Inflammatory macrophage (primary cell): ENCODE data around the gene CCDC40.
"Not testable (repeated sequence)": the region's sequence is repeated elsewhere in the genome, so short reads cannot be mapped to it uniquely, and the experiment has no call there.

Source experiments
- DNase-seq, 2 donors: peaks; one replicate each; pipeline ENCODE4 v3.0.0-alpha.2; 2020 to 2022

CCDC40 gene

DNA sequence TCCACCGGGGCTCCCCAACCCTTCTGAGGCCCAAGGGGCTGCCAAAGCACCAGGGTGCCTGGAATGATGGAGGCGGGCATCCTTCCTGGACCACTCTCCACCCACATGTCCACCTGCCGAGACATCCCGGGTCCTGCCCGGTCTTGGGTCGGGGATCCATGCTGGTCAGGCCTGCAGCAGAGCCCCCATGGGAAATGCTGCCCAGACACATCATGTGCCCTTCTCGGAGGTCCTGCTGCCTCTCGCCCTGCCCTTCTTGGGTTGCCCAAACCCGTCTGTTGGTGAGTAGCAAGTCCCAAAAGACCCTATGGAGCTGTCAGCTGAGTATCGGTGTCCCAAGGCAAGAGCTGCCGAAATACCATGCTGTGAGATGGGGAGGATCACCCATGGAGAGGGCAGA lies 50.2 kb downstream of the CCDC40 start:
- no peak for DNase-seq

- DNase-seq: no peak
Measured at GRCh38 chr17:80087346-80088265, 51.2 kb downstream of the CCDC40 start.

GRCh38 chr17:80089762-80090161 lies 53.3 kb downstream of the CCDC40 start:
- no peak for DNase-seq

DNA sequence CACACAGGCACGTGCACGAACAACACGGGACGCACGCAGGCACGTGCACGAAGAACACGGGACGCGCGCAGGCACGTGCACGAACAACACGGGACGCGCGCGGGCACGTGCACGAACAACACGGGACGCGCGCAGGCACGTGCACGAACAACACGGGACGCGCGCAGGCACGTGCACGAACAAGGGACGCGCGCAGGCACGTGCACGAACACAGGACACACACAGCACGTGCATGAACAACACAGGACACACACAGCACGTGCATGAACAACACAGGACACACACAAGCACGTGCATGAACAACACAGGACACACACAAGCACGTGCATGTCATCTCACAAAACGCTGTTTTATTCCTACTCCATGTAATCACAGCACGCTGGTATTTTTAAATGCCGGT lies 53.7 kb downstream of the CCDC40 start:
- not testable (repeated sequence) for DNase-seq

DNA sequence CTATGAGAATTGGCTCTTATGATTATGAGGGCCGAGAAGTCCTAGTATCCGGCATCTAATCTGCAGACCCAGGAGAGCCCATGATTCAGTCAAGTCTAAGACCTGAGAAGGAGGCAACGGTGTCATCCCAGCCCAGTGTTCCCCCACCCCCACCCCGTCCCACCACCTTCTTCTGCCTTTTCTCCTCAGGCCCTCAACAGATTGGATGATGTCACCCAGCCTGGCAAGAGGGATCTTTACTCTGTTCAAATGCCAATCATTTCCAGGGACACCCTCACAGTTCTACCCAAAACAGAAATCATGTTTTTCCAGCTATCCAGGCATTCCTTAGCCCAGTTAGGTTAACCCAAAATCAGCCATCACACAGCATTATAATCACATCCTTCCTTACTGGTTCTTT lies 54.9 kb downstream of the CCDC40 start:
- peak in 1 of 2 donors; percentile 34 for DNase-seq

DNA sequence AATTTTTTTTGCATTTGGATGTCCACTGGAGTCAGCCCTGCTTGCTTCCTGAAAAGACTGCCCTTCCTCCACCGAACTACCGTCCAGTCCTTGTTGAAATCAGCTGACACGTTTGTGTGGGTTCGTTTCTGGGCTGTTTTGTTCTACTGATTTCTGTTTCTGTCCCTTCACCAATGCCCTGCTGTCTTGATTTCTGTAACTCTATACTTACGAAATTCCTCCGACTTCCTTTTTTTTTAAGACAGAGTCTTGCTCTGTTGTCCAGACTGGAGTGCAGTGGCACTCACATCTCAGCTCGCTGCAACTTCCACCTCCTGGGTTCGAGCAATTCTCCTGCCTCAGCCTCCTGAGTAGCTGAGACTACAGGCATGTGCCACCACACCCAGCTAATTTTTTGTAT lies 56.5 kb downstream of the CCDC40 start:
- DNase-seq: peak; percentile 96 to 98

DNA sequence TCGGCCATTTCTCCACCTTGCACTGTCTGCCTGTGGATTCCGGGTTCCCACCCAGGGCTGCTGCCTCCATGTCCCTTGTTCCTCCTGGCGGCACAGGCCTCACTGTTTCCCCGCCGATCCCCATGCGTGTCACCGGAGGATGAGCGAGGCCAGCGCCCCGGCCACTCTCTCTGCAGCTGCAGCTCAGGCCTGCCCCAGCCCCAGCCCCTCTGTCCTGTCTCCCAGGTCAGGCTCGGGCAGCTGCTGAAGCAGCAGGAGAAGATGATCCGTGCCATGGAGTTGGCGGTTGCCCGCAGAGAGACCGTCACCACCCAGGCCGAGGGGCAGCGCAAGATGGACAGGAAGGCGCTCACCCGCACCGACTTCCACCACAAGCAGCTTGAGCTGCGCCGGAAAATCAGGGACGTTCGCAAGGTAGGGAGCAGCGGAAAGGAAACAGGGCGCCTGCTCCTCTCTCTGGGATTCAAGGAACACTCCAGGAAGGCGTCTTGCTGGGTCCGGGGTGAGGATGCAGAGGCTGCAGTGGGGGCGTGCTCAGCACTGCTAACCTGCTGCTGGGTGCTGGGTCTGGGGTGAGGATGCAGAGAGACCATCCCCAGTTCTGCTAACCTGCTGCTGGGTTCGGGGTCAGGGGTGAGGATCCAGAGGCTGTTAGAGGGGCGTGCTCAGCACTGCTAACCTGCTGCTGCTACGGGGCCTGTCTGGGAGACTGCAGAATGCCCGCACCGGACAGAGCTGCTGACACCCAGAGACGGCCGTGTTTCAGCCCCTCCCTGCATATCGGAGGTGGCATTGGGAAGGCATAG lies 58.8 kb downstream of the CCDC40 start:
- no peak for DNase-seq

GRCh38 chr17:80095844-80096475 lies 59.5 kb downstream of the CCDC40 start:
- peak in 1 of 2 donors; percentile 29 for DNase-seq

DNA sequence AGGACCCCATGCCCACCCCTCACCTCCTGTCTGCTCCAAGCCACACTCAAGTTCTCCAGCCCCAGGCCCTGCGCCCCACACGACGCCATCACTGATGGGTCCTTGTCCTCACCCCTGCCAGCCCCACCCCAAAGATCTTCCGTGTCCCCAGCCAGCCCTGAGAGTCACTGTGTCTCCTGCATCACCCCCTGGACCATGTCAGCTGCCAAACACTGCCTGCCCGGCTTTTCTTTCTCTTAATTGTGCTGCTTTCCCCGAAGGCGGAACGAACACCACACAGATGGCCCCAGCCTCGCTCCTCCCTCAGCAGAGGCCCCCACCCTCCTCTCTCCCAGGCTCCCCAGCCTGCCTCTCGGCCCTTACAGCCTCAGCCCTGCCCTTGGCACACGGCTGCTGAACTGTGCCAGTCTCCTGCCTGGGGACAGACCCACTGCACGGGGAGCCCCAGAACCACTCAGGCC lies 60.1 kb downstream of the CCDC40 start:
- DNase-seq: no peak

DNA sequence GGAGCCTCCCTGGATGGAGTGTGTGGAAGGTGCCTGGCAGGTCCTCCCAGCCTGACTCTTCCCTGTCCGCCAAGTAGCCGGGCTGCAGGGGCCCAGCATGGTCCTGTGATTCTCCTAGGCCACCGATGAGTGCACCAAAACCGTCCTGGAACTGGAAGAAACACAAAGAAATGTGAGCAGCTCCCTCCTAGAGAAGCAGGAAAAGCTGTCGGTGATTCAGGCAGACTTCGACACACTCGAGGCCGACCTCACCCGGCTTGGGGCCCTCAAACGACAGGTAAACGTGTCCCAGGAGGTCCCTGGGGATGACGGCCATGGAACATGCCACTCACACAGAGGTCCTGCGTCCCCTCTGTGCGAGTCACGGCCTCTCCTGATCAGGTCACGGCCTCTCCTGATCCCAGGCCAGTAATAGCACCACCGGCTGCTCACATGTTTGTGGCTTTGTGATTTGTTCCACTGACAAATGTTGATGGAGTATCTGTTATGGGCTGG lies 60.7 kb downstream of the CCDC40 start:
- no peak for DNase-seq

- DNase-seq: no peak
Measured at GRCh38 chr17:80097844-80098691, 61.6 kb downstream of the CCDC40 start.

DNA sequence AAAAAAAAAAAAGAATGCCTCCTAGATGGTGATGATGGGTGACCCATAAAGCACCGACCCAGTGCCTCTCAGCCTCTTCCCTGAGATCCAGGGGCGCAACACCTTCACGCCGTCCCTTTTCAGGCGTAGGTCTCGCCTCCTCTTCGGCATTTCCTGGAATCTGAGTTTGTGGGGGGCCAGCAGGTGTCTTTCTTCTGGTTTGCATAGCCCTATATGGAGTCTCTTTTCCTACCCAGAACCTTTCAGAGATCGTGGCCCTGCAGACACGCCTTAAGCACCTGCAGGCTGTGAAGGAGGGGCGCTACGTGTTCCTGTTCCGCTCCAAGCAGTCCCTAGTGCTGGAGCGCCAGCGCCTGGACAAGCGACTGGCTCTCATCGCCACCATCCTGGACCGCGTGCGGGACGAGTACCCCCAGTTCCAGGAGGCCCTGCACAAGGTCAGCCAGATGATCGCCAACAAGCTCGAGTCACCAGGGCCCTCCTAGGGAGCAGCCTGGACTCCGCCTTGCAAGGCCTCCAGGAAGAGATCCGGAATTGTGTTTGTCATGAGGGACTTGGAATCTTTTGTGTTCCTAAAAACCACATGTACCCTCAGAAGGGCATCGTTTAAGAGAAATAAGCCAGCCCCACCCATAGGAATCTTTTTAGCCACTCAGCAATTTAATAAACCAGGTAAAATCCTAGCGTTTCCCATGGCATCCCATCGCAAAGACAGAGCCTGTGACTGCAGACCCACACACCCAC lies 63.0 kb downstream of the CCDC40 start:
- DNase-seq: no peak

- no peak for DNase-seq
Measured at GRCh38 chr17:80100035-80100323, 63.5 kb downstream of the CCDC40 start.

- peak; percentile 86 to 91 for DNase-seq
Measured at GRCh38 chr17:80101011-80101945, 64.8 kb downstream of the CCDC40 start, which contains the start of gene GAA. TSS of gene GAA (plus strand) at chr17:80101581. CDS start at chr17:80104587, 3,006 bp downstream.

DNA sequence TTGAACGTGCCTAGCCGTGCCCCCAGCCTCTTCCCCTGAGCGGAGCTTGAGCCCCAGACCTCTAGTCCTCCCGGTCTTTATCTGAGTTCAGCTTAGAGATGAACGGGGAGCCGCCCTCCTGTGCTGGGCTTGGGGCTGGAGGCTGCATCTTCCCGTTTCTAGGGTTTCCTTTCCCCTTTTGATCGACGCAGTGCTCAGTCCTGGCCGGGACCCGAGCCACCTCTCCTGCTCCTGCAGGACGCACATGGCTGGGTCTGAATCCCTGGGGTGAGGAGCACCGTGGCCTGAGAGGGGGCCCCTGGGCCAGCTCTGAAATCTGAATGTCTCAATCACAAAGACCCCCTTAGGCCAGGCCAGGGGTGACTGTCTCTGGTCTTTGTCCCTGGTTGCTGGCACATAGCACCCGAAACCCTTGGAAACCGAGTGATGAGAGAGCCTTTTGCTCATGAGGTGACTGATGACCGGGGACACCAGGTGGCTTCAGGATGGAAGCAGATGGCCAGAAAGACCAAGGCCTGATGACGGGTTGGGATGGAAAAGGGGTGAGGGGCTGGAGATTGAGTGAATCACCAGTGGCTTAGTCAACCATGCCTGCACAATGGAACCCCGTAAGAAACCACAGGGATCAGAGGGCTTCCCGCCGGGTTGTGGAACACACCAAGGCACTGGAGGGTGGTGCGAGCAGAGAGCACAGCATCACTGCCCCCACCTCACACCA lies 65.7 kb downstream of the CCDC40 start:
- peak; percentile 60 to 68 for DNase-seq

DNA sequence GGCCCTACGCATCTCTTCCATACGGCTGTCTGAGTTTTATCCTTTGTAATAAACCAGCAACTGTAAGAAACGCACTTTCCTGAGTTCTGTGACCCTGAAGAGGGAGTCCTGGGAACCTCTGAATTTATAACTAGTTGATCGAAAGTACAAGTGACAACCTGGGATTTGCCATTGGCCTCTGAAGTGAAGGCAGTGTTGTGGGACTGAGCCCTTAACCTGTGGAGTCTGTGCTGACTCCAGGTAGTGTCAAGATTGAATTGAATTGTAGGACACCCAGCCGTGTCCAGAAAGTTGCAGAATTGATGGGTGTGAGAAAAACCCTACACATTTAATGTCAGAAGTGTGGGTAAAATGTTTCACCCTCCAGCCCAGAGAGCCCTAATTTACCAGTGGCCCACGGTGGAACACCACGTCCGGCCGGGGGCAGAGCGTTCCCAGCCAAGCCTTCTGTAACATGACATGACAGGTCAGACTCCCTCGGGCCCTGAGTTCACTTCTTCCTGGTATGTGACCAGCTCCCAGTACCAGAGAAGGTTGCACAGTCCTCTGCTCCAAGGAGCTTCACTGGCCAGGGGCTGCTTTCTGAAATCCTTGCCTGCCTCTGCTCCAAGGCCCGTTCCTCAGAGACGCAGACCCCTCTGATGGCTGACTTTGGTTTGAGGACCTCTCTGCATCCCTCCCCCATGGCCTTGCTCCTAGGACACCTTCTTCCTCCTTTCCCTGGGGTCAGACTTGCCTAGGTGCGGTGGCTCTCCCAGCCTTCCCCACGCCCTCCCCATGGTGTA lies 66.4 kb downstream of the CCDC40 start:
- no peak for DNase-seq

DNA sequence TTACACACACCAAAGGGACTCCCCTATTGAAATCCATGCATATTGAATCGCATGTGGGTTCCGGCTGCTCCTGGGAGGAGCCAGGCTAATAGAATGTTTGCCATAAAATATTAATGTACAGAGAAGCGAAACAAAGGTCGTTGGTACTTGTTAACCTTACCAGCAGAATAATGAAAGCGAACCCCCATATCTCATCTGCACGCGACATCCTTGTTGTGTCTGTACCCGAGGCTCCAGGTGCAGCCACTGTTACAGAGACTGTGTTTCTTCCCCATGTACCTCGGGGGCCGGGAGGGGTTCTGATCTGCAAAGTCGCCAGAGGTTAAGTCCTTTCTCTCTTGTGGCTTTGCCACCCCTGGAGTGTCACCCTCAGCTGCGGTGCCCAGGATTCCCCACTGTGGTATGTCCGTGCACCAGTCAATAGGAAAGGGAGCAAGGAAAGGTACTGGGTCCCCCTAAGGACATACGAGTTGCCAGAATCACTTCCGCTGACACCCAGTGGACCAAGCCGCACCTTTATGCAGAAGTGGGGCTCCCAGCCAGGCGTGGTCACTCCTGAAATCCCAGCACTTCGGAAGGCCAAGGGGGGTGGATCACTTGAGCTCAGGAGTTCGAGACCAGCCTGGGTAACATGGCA lies 67.1 kb downstream of the CCDC40 start:
- DNase-seq: no peak
